GM12801 (cell line): ENCODE results near the gene CYBB.

Experiments used
- TF ChIP-seq, protein P1 (sequence below): IDR thresholded peaks from one replicate; pipeline ENCODE4 v1.5.1; 2011; ENCODE audit warnings: control low read depth; ENCODE audit not compliant: insufficient read length; ENCODE audit errors: extremely low read depth

The CYBB gene

DNA sequence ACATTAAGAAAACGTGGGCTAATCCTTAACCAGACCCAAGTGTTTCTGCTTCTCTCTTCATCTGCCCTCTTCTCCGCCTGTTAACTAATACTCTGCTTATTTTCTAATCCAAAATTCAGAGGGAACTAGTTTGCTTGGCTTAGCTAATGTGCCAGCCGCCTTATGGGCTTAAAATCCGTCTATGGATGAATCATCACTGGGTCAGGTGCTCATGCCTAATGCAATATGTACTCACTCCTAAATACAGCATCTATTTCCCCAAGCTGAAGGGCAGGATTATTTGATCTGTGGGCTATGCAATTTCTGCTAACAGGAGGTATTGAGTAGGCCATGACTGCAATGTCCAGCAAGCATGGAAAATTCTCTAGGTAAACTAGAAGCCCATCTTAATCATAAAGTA, 55.1 kb downstream of the CYBB start:
- TF ChIP-seq, protein P1, sequence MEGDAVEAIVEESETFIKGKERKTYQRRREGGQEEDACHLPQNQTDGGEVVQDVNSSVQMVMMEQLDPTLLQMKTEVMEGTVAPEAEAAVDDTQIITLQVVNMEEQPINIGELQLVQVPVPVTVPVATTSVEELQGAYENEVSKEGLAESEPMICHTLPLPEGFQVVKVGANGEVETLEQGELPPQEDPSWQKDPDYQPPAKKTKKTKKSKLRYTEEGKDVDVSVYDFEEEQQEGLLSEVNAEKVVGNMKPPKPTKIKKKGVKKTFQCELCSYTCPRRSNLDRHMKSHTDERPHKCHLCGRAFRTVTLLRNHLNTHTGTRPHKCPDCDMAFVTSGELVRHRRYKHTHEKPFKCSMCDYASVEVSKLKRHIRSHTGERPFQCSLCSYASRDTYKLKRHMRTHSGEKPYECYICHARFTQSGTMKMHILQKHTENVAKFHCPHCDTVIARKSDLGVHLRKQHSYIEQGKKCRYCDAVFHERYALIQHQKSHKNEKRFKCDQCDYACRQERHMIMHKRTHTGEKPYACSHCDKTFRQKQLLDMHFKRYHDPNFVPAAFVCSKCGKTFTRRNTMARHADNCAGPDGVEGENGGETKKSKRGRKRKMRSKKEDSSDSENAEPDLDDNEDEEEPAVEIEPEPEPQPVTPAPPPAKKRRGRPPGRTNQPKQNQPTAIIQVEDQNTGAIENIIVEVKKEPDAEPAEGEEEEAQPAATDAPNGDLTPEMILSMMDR: no peak

DNA sequence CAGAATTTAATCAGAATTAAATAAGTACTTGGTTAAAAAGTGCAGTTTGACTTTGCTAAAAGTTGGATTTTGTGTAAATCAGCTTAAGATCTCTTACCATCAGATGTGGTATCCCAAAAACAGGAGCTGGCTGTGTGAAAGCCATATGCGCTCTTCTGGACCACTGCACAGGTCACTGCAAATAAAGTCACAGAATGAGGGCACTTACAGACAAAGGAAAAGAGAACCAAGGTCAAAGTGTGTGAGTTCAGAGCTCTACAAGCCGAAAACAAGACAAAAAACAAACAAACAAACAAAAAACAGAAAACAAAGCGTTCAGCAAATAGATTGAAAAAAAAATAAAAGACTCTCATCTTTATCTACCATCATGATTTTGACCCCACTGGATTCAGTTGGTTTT, 61.1 kb downstream of the CYBB start:
- TF ChIP-seq, protein P1: no peak

DNA sequence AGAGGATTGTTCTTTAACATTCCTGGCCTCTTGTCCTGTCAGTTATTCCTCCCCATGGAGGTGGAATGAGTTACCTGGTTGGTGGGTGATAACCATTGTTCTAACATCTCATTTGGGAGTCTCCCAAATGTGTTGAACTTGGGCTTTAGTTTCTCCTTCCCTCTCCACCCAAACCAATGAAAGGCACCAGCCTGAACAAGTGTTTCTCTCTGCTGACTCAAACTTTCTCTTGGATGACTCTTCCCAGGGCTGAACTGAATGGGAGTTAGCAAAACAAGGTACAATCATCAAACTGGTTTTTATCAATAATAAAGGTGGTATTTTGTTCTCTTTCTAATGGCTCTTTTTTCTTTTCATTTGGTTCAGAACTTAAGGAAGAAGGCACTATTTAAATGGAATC, 64.8 kb downstream of the CYBB start:
- TF ChIP-seq, protein P1: no peak

DNA sequence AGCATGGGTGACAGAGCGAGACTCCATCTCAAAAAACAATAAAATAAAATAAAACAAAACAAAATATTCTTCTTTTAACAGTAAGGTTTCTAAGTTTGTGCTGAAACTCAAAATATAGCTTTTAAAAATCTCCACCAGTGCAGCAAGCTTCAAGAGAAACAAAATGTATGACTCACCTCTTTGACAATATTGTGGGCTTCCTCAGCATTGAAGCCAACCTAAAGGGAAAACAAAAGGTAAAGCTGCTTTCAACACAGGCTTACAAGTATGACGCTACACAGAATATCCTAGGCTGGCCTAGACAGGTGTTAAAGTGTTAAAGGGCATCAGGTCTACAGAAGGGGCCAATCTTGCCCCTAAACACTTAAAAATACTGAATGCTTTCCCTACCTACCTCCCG, 66.3 kb downstream of the CYBB start:
- TF ChIP-seq, protein P1: no peak

DNA sequence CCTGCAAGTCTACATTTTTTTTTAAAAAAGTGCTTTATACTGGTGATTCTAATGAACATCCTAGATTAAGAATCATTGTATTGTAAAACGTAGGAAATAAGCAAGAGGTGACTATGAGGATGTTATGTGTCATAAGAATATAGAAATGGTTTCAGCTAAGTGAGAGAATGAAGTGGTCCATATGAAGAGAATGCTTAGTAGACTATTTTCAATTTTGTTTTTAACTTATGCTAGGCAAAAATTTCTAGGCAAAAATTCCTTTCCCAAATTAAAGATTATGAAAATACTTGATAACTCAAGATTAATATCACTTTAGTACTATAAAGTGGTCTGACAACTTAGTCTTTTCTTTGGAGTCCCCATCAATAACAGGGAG, 66.7 kb downstream of the CYBB start:
- TF ChIP-seq, protein P1: no peak

DNA sequence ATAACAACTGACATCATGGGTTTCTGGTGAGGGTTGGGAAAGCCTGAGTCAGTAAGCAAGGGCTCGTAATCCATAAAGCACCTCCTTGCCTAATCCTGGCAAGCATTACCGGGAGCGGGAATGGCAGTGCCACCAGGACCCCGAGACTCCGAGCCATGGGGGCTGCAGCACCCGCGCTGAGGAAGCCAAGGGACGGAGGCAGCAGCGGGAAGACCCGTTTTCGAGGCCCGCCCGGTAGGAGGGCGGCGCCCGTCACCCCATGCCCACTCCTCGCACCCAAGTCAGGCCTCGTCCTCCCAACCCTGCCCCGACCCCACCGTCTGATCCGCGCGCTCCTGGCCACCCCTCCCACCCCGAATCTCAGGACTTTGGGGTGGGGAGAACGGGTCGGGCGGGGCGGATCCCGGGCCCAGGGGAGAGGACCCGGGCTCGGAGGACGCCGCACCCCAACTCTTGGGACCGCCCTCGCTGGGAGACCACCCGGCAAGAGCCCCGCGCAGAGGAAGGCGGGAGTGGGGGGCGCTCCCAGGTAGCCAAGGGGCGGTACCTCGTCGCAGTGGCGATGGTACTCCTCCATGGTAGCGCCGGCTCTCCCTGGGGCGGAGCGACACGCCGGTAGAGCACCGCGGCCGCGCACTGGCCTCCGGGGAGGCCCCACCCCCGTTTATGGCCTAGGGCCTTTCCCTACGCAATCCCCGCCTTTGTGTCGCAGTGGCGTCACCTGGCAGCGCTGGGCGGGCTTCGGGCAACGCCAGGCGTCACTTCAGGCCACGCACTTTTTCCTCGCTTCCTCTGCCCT, 67.3 kb downstream of the CYBB start, which contains the start of gene DYNLT3:
Gene DYNLT3, minus strand, starts transcription at position 638 of the 799 bp plus-strand sequence. Its CDS starts 61 bp downstream, at position 577.
- TF ChIP-seq, protein P1: no peak

DNA sequence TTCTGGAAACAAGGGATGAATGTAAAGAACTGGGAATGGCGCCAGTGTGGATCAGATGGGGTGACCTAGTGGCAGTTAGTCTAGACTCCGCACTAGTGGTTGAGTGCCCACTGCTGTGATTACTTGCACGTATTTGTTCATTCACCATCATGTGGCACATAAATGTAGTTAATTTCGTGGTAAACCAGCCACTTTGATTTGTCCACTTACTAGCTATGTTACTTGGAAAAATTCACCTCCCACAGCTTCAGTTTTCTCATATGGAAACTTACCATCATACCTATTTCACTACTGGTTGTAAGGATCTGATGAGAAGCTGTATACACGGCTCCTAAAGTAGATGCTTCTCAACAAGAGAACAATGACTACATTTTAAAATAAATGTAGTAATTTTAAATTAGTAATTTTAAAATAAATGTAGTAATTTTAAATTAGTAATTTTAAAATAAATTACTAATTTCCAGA, 67.9 kb downstream of the CYBB start:
- TF ChIP-seq, protein P1: no peak
